GM23338 (cell line): ENCODE data around the gene RGCC. TPM values are rescaled to one million over a fixed set of nuclear protein-coding genes. Genes with fewer than 3 reads are reported as not detected.

Source experiments
- ATAC-seq: fragments of 200-7000 bp; cut with Tn5 transposase; 3 replicates; pipeline ENCODE4 v1.9.1; 2020
- DNase-seq: peaks from one replicate; pipeline ENCODE4 v3.0.0-alpha.2; 2015; ENCODE audit warnings: low spot score
- H2AFZ ChIP-seq: fragments of 200-600 bp; sonication (generic); 2 replicates; pipeline ENCODE4 v1.8.0; 2016; ENCODE audit warnings: antibody characterized with exemption, mild to moderate bottlenecking, moderate library complexity
- H3F3A ChIP-seq: fragments of 200-600 bp; sonication (generic); replicated peaks from 2 replicates; pipeline ENCODE4 v1.8.0; 2017; ENCODE audit warnings: antibody characterized with exemption, mixed run types, low read depth
- H3K27ac ChIP-seq: fragments of 200-600 bp; sonication (generic); 2 replicates; pipeline ENCODE4 v1.6.1; 2016; ENCODE audit warnings: low read depth
- H3K27me3 ChIP-seq: fragments of 200-600 bp; sonication (generic); 2 replicates; pipeline ENCODE4 v1.8.0; 2016; ENCODE audit warnings: mild to moderate bottlenecking, mixed run types, moderate library complexity; ENCODE audit not compliant: insufficient read depth
- H3K36me3 ChIP-seq: fragments of 200-600 bp; sonication (generic); 2 replicates; pipeline ENCODE4 v1.8.0; 2016; ENCODE audit warnings: mild to moderate bottlenecking; ENCODE audit not compliant: insufficient read depth
- H3K4me1 ChIP-seq: fragments of 200-600 bp; sonication (generic); 2 replicates; pipeline ENCODE4 v1.8.0; 2016; ENCODE audit warnings: mild to moderate bottlenecking, moderate library complexity; ENCODE audit not compliant: insufficient read depth
- H3K4me2 ChIP-seq: fragments of 200-600 bp; sonication (generic); 2 replicates; pipeline ENCODE4 v1.7.1; 2017; ENCODE audit warnings: mixed run types
- H3K4me3 ChIP-seq: fragments of 200-600 bp; sonication (generic); 2 replicates; pipeline ENCODE4 v1.6.1; 2016; ENCODE audit warnings: mixed run types
- H3K79me2 ChIP-seq: fragments of 200-600 bp; sonication (generic); replicated peaks from 2 replicates; pipeline ENCODE4 v1.8.0; 2017; ENCODE audit warnings: mild to moderate bottlenecking; ENCODE audit not compliant: insufficient read depth
- H3K9me2 ChIP-seq: fragments of 200-600 bp; sonication (generic); 2 replicates; pipeline ENCODE4 v1.8.0; 2017; ENCODE audit not compliant: insufficient read depth
- H4K20me1 ChIP-seq: fragments of 200-600 bp; sonication (generic); replicated peaks from 2 replicates; pipeline ENCODE4 v1.8.0; 2017; ENCODE audit warnings: mild to moderate bottlenecking; ENCODE audit not compliant: insufficient read depth
- H3K27ac Mint-ChIP-seq: 2 replicates; pipeline ENCODE4 v1.8.0; 2020; ENCODE audit warnings: inconsistent platforms, mild to moderate bottlenecking, moderate library complexity, mixed read lengths
- H3K27me3 Mint-ChIP-seq: 3 replicates; pipeline ENCODE4 v1.8.0; 2022; ENCODE audit warnings: low read depth, mild to moderate bottlenecking, moderate library complexity, mixed read lengths, inconsistent platforms; ENCODE audit not compliant: insufficient read depth, poor library complexity
- H3K36me3 Mint-ChIP-seq: 3 replicates; pipeline ENCODE4 v1.8.0; 2021; ENCODE audit warnings: low read depth, mild to moderate bottlenecking, inconsistent platforms, moderate library complexity, mixed read lengths
- H3K4me1 Mint-ChIP-seq: 3 replicates; pipeline ENCODE4 v1.8.0; 2020; ENCODE audit warnings: mild to moderate bottlenecking, inconsistent platforms, mixed read lengths
- H3K4me3 Mint-ChIP-seq: 3 replicates; pipeline ENCODE4 v1.8.0; 2021; ENCODE audit warnings: moderate library complexity, mild to moderate bottlenecking, inconsistent platforms, mixed read lengths
- H3K9me3 Mint-ChIP-seq: 3 replicates; pipeline ENCODE4 v1.8.0; 2020; ENCODE audit warnings: moderate library complexity, mild to moderate bottlenecking, inconsistent platforms, mixed read lengths
- CREB1 ChIP-seq: fragments of 250-450 bp; sonication (Bioruptor Pico); IDR thresholded peaks from 2 replicates; pipeline ENCODE4 v1.5.0; 2020; ENCODE audit warnings: low read depth, mild to moderate bottlenecking, moderate library complexity
- ETS1 ChIP-seq: IDR thresholded peaks from 2 replicates; pipeline ENCODE4 v1.6.1; 2016; ENCODE audit warnings: antibody characterized with exemption
- JUNB ChIP-seq: IDR thresholded peaks from one replicate; pipeline ENCODE4 v1.6.1; 2016; ENCODE audit warnings: antibody characterized with exemption; ENCODE audit not compliant: unreplicated experiment
- NANOG ChIP-seq: IDR thresholded peaks from 2 replicates; pipeline ENCODE4 v1.6.1; 2016; ENCODE audit warnings: antibody characterized with exemption, borderline replicate concordance
- REST ChIP-seq: IDR thresholded peaks from one replicate; pipeline ENCODE4 v1.6.1; 2018; ENCODE audit warnings: antibody characterized with exemption; ENCODE audit not compliant: unreplicated experiment
- STAT1 ChIP-seq: IDR thresholded peaks from one replicate; pipeline ENCODE4 v1.6.1; 2016; ENCODE audit warnings: antibody characterized with exemption; ENCODE audit not compliant: unreplicated experiment
- ZNF114 ChIP-seq: fragments of 250-450 bp; sonication (Bioruptor Pico); IDR thresholded peaks from 2 replicates; pipeline ENCODE4 v1.5.0; 2020; ENCODE audit warnings: mild to moderate bottlenecking, moderate library complexity
- ZNF331 ChIP-seq: fragments of 250-450 bp; sonication (Bioruptor Pico); IDR thresholded peaks from 2 replicates; pipeline ENCODE4 v1.5.0; 2020; ENCODE audit warnings: low read depth, mild to moderate bottlenecking, moderate library complexity
- ZNF462 ChIP-seq: fragments of 250-450 bp; sonication (Bioruptor Pico); IDR thresholded peaks from 2 replicates; pipeline ENCODE4 v1.5.0; 2020; ENCODE audit warnings: mild to moderate bottlenecking, moderate library complexity
- polyA plus RNA-seq: library from polyadenylated mRNA; unstranded; fragments of >200 nt; fragmentation: Nextera tagmentation; extraction: Ambion mirVana; gene quantifications from 2 replicates; pipeline ENCODE4 v1.2.1, GENCODE V29; 2016
- total RNA-seq: library from RNA; depleted of rRNA; stranded (reverse); fragments of >200 nt; shearing (Covaris generic); gene quantifications from 2 replicates; pipeline ENCODE4 v1.2.3, GENCODE V29; 2014

The RGCC gene
- total and polyA plus RNA-seq, 2 experiments from 2014 or later, result 0.65 to 0.66 TPM

GRCh38 chr13:41465241-41465847 is 8.0 kb downstream of the RGCC start (continued):
- no peak for TF ChIP-seq ZNF462 (CRISPR knock-in tag)
- no peak for TF ChIP-seq JUNB
- no peak for TF ChIP-seq NANOG
- TF ChIP-seq ZNF331 (CRISPR knock-in tag), result no peak

- H3K27me3 Mint-ChIP-seq, result no peaks in the 10 kb centered on the region
- Histone ChIP-seq H2AFZ (no peak overlapping the region), H3F3A (no peaks in the 10 kb centered on the region), H3K36me3 (no peaks in the 10 kb centered on the region), H3K27ac (no peak overlapping the region), H3K4me3 (no peak overlapping the region), H3K4me2 (no peak overlapping the region), H3K4me1 (no peaks in the 10 kb centered on the region; the same call in 1 of the 2 replicates), H3K27me3 (no peaks in the 10 kb centered on the region), H3K79me2 (no peaks in the 10 kb centered on the region), H4K20me1 (no peaks in the 10 kb centered on the region), H3K9me2 (no peaks in the 10 kb centered on the region)
- ATAC-seq (no peak), DNase-seq (no peak)
- H3K27ac Mint-ChIP-seq, result no peak overlapping the region
- no peaks in the 10 kb centered on the region for H3K36me3 Mint-ChIP-seq
- H3K4me3 Mint-ChIP-seq, result no peak overlapping the region
- peaks cover 9% of the 10 kb centered on the region; the same call in 1 of the 3 replicates for H3K4me1 Mint-ChIP-seq
- H3K9me3 Mint-ChIP-seq, result no peaks in the 10 kb centered on the region
- no peak for TF ChIP-seq CREB1 (CRISPR knock-in tag)
- no peak for TF ChIP-seq ZNF114
- TF ChIP-seq REST, result no peak
- TF ChIP-seq ZNF331 (CRISPR knock-in tag), result no peak
- TF ChIP-seq STAT1, result no peak
- no peak for TF ChIP-seq NANOG
- no peak for TF ChIP-seq ETS1
Observed at GRCh38 chr13:41465898-41466320, 8.6 kb downstream of the RGCC start.
